ENCODE data around the gene NMNAT3. TPM values are rescaled to one million over a fixed set of nuclear protein-coding genes. Genes with fewer than 3 reads are reported as not detected.
A peak's percentile ranks its signal among the peaks of the same experiment; 100 is the strongest.

NMNAT3 gene
- total RNA-seq, 2 experiments from 2014 or later: 5.9 to 6.1 TPM

DNA sequence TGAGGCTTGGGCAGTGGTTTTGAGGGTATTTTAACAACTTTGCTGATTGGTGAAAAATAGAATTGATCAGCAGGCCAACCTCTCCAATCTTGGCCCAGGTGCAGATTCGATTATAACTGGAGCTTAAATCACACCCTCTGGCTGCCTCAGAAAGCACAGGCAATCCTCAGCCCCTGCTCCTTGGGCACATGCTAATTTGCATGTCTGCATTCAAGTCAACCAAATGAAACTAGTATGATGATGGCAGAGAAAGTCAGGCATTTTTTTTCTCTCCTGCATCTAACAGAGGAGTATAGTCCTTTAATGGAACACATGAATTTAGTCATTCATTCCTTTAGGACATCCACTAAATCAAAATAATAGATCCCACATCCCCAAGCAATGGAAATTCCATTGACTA, 16.8 kb upstream of the NMNAT3 start:
- DNase-seq (no peak), ATAC-seq (no peak)
- no peak overlapping the region for H3K4me3 Mint-ChIP-seq
- no peaks in the 10 kb centered on the region for H3K9me3 Mint-ChIP-seq (ENCODE audit: low read depth)
- CTCF ChIA-PET: interaction anchor here (0.9 to 2.3 kb wide), 2 partner anchors 10 to 11 kb away, joined by 3 to 6 read pairs; no protein-coding TSS in a partner anchor
- intact Hi-C loops (cut with DNase I, micrococcal nuclease): no loop called here
- no peaks in the 10 kb centered on the region for H3K4me1 Mint-ChIP-seq
- POLR2A ChIA-PET: no interaction called here
- no peaks in the 10 kb centered on the region for H3K27me3 Mint-ChIP-seq
- H3K27ac Mint-ChIP-seq: no peak overlapping the region
- H3K36me3 Mint-ChIP-seq (ENCODE audit: low read depth): no peaks in the 10 kb centered on the region

DNA sequence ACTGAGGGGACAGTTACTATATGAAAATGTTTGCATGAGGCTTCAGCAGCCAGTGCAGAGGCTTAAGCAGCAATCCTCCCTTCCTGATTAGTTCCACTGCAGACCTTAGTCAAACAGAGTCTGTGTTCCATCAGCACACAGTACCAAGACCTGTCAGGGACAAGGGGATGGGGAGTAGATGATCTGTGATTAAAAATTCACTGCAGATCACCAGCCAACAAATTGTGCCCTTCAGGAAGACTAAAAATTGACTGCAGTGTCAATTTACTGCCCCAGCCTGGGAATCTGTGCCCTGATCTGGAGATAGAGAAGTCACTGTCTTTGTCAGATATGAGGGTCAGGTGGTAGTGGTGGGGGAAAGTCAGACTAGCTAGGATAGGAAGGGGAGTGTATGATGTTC, 13.8 kb upstream of the NMNAT3 start:
- Mint-ChIP-seq H3K4me1 (no peaks in the 10 kb centered on the region), H3K27me3 (peaks cover 9% of the 10 kb centered on the region), H3K36me3 (ENCODE audit: low read depth) (no peaks in the 10 kb centered on the region), H3K9me3 (ENCODE audit: low read depth) (no peaks in the 10 kb centered on the region), H3K27ac (no peak overlapping the region), H3K4me3 (no peak overlapping the region)
- CTCF ChIA-PET: no interaction called here
- POLR2A ChIA-PET: no interaction called here
- intact Hi-C loops (cut with DNase I, micrococcal nuclease): no loop called here
- DNase-seq: no peak
- ATAC-seq: no peak

DNA sequence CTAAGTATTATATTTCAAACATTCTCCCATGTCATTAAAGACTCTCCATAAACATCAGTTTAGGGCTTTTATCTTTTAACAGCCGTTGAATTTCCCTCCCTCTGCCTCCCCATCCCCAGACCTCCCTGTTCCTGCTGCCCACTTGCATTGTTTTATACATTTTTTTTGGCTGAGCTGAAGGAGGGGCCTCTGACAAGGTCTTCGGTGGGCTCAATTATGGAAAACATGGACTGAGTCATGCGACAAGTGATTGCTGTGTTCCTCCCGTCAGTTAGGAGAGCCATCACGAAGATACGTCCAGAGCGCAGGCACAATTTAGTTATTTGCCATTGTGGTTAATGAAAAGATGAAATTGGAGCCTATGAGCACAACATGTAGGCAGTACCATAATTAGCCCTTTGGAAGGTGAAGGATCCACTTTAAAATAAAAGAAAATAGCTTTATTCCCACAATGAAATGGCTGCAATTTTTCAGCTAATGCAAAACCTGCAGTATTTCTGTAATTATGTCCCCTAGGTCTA, 12.0 kb upstream of the NMNAT3 start:
- ATAC-seq: no peak
- POLR2A ChIA-PET: no interaction called here
- DNase-seq: no peak
- H3K27ac Mint-ChIP-seq: no peak overlapping the region
- no peak overlapping the region for H3K4me3 Mint-ChIP-seq
- CTCF ChIA-PET: interaction anchor here (0.7 kb wide), 1 partner anchor 21 kb away, joined by 4 read pairs; no protein-coding TSS in a partner anchor
- H3K36me3 Mint-ChIP-seq (ENCODE audit: low read depth): no peaks in the 10 kb centered on the region
- H3K4me1 Mint-ChIP-seq: no peaks in the 10 kb centered on the region
- peaks cover 9% of the 10 kb centered on the region for H3K27me3 Mint-ChIP-seq
- H3K9me3 Mint-ChIP-seq (ENCODE audit: low read depth): no peaks in the 10 kb centered on the region
- intact Hi-C loops (cut with DNase I, micrococcal nuclease): no loop called here

DNA sequence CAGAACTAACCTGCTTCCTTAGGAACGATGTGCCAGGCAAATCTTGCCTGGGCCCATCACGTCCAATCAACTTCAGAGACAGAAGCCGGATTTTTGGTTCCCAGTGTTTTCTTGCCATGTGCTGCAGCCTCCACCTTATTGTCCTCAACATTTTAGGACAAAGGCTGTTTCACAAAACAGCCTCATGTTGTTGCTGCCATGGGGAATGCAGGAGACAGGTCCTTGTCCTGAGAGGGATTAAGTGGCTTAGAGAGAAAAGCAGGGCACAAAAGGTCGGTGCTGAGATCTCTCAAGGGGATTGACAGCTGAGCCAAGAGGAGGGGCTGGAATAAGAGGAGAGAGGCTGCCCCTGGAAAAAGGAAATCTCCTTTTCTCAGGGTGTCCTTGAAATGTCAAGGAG, 11.3 kb upstream of the NMNAT3 start:
- Mint-ChIP-seq H3K36me3 (ENCODE audit: low read depth) (no peaks in the 10 kb centered on the region), H3K27ac (no peak overlapping the region), H3K9me3 (ENCODE audit: low read depth) (no peaks in the 10 kb centered on the region), H3K27me3 (peaks cover 9% of the 10 kb centered on the region), H3K4me1 (no peaks in the 10 kb centered on the region), H3K4me3 (no peak overlapping the region)
- ChIA-PET CTCF (no interaction called here), POLR2A (interaction anchor here (0.6 kb wide), 1 partner anchor 1965 kb away, joined by 3 read pairs; no protein-coding TSS in a partner anchor)
- ATAC-seq (no peak), DNase-seq (no peak)
- intact Hi-C loops (cut with DNase I, micrococcal nuclease): no loop called here

DNA sequence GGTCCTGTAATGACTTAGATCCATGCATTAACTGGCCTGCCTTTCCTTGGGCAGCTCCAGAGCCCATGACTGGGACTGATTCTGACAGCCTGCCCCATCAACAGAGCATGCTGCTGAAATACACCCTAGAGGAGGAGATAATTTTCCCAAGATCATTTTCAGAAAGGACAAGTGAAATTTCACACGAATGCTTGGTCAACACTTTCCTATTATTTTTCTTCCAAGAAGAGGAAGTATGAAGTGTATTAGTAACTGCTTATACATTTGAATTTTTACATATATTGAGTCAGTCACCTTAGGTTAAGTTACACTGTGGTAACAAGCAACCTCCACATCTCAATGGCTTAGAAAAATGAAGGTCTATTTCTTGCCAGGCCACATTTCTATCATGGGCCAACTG, 9.7 kb upstream of the NMNAT3 start:
- ChIA-PET CTCF (interaction anchor here (0.7 kb wide), 1 partner anchor 12 kb away, joined by 3 read pairs; no protein-coding TSS in a partner anchor), POLR2A (no interaction called here)
- intact Hi-C loops (cut with DNase I, micrococcal nuclease): no loop called here
- H3K4me3 Mint-ChIP-seq: no peak overlapping the region
- no peaks in the 10 kb centered on the region for H3K4me1 Mint-ChIP-seq
- H3K27ac Mint-ChIP-seq: no peak overlapping the region
- H3K9me3 Mint-ChIP-seq (ENCODE audit: low read depth): no peaks in the 10 kb centered on the region
- no peaks in the 10 kb centered on the region for H3K36me3 Mint-ChIP-seq (ENCODE audit: low read depth)
- H3K27me3 Mint-ChIP-seq: peaks cover 9% of the 10 kb centered on the region
- DNase-seq: no peak
- ATAC-seq: no peak

DNA sequence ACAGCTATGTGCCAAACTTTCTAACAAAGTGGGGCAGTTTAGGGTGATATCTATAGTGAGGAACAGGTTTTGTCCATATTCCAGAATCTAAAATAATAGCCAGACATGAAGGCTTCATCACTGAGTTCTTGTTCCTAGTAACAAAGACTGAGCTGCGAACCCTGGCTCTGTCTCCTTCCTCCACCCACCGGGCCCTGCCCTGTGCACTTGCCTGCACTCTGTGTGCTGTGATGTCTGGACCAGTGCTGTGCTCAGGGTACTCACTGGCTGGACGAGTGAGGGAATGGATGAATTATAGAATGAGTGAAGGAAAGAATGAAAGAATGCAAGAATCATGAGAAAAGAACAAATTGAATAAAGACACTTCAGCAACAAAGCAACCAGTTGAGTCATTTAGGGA, 8.9 kb upstream of the NMNAT3 start:
- DNase-seq (no peak), ATAC-seq (no peak)
- intact Hi-C loops (cut with DNase I, micrococcal nuclease): no loop called here
- ChIA-PET POLR2A (interaction anchor here (0.7 kb wide), 1 partner anchor 12 kb away, joined by 3 read pairs; no protein-coding TSS in a partner anchor), CTCF (interaction anchor here (0.8 to 1.5 kb wide), 3 partner anchors 10 to 524 kb away, joined by 3 read pairs; no protein-coding TSS in a partner anchor)
- Mint-ChIP-seq H3K27me3 (peaks cover 9% of the 10 kb centered on the region), H3K4me3 (no peak overlapping the region), H3K27ac (no peak overlapping the region), H3K9me3 (ENCODE audit: low read depth) (no peaks in the 10 kb centered on the region), H3K36me3 (ENCODE audit: low read depth) (no peaks in the 10 kb centered on the region), H3K4me1 (no peaks in the 10 kb centered on the region)

DNA sequence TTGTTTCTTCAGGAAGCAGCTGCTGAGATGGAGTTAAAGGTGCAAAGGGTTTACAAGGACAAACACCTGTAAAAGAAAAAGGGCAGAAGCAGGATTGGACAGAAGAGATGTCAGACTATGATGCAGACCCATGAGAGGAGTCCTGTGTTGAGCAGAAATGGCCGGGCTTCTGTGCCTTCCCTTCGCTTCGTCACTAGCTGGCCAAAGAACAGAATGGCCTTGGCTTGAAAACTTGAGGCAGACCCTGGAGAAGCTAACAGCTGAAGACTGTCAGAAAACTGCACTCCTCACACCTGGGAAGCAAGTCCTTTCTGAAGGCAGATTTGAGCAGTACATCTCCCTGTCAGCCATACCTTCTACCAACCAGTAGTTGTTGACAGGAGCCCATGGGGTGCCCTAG, 8.4 kb upstream of the NMNAT3 start:
- ATAC-seq (no peak), DNase-seq (no peak)
- ChIA-PET CTCF (interaction anchor here (0.8 to 1.5 kb wide), 3 partner anchors 9 to 525 kb away, joined by 3 read pairs; no protein-coding TSS in a partner anchor), POLR2A (interaction anchor here (0.7 kb wide), 1 partner anchor 12 kb away, joined by 3 read pairs; no protein-coding TSS in a partner anchor)
- Mint-ChIP-seq H3K36me3 (ENCODE audit: low read depth) (no peaks in the 10 kb centered on the region), H3K27me3 (peaks cover 9% of the 10 kb centered on the region), H3K4me3 (no peak overlapping the region), H3K4me1 (no peaks in the 10 kb centered on the region), H3K9me3 (ENCODE audit: low read depth) (no peaks in the 10 kb centered on the region), H3K27ac (no peak overlapping the region)
- intact Hi-C loops (cut with DNase I, micrococcal nuclease): no loop called here

DNA sequence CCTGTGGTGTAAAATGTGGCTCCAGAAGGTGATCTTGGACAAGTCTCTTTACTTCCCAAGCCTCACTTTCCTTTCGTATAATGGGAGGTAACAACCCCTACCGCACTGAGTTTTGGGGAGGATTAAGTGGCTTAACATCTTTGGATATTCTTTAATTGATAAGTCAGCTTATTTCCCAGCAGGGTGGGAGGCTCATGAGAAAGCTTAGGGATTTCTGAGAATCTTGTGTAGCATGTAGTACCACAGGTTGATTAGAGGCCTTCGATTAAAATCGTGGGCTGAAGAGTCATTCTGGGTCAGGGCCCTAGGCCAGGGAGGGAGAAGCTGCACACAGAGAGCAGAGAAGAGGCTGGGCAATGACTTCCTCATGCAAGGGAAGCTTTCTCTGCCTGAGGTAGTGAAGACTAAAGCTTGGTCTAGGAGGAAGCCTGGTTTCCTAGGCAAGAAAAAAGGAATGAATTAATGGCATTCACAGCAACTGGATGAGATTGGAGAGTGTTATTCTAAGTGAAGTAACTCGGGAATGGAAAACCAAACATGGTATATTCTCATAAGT, 1.5 kb upstream of the NMNAT3 start:
- no peak for ATAC-seq
- peaks cover 11% of the 10 kb centered on the region for H3K4me1 Mint-ChIP-seq
- intact Hi-C loops (cut with DNase I, micrococcal nuclease): no loop called here
- ChIA-PET CTCF (interaction anchor here (0.5 kb wide), 1 partner anchor 39 kb away, joined by 4 read pairs; no protein-coding TSS in a partner anchor), POLR2A (no interaction called here)
- H3K27ac Mint-ChIP-seq: no peak overlapping the region
- H3K4me3 Mint-ChIP-seq: no peak overlapping the region
- H3K9me3 Mint-ChIP-seq (ENCODE audit: low read depth): no peaks in the 10 kb centered on the region
- no peak for DNase-seq
- H3K27me3 Mint-ChIP-seq: no peaks in the 10 kb centered on the region
- no peaks in the 10 kb centered on the region for H3K36me3 Mint-ChIP-seq (ENCODE audit: low read depth)

DNA sequence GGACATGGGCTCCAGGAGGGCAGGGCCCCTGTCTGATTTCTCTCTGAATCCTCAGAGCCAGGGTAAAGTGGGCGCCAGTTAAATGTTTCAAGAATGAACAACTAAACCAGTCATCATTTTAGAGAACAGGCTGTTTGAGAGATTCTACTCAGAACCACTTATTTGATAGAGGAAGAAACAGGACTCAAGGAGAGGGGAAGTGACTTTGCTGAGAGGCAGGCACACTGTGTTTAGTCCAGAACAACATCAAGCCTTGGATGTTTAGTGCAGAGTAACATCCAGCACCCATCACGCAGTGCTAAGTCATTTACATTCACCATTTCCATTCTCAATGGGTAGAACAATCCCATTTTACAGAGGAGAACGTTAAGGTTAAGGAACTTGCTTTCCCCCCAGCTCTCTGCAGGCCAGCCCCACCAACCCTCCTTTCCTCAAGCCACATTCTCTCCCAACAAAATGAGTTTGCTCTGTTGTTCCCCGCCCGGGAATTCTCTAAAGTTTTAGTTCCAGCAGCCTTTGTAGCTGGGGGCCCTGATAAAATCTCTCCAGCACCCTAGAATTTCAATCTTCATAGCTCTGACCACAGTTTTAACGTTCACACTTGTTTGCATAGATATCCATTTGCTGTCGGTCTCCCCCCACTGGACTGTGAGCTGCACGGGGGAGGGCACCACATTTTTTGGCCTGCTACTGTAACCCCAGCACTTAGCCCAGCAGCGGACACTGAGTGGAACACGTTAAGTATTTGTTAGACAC, 962 bp downstream of the NMNAT3 start:
- H3K9me3 Mint-ChIP-seq (ENCODE audit: low read depth): no peaks in the 10 kb centered on the region
- POLR2A ChIA-PET: interaction anchor here (0.6 kb wide), 1 partner anchor 15 kb away, joined by 5 read pairs; no protein-coding TSS in a partner anchor
- CTCF ChIA-PET: interaction anchor here (0.7 to 0.9 kb wide), 2 partner anchors 9 to 565 kb away, joined by 3 read pairs; no protein-coding TSS in a partner anchor
- H3K27me3 Mint-ChIP-seq: no peaks in the 10 kb centered on the region
- no peak overlapping the region for H3K27ac Mint-ChIP-seq
- no peak for ATAC-seq
- no peaks in the 10 kb centered on the region for H3K36me3 Mint-ChIP-seq (ENCODE audit: low read depth)
- H3K4me3 Mint-ChIP-seq: peak overlapping the region; percentile 76
- intact Hi-C loops (cut with DNase I, micrococcal nuclease): loop anchor here in 1 of 2 experiments (1.0 to 2.0 kb wide), 3 partner anchors 288 to 1264 kb away; partner anchors contain the start of genes COPB2 and SLC25A36
- H3K4me1 Mint-ChIP-seq: peaks cover 11% of the 10 kb centered on the region
- no peak for DNase-seq

DNA sequence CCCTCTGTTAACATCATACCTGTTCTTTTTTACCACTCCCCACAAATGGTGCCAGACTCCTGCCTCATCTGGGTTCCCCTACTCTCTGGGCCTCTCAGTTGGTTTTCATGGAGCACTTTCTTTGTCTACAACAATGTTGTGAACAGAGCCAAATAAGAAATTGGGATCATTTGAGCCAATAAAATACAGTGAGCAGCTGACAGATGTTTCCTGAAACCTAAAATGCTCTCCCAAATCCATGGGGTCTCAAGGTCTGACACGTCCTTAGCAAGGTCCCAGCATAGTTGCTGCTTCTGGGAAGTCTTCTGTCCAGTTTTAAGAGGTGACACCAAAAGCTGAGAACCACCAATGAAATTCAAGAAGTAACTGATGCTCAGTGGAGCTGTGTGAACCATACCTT, 1.7 kb downstream of the NMNAT3 start:
- no peaks in the 10 kb centered on the region for H3K36me3 Mint-ChIP-seq (ENCODE audit: low read depth)
- POLR2A ChIA-PET: no interaction called here
- no peaks in the 10 kb centered on the region for H3K27me3 Mint-ChIP-seq
- CTCF ChIA-PET: interaction anchor here (0.9 kb wide), 1 partner anchor 564 kb away, joined by 3 read pairs; no protein-coding TSS in a partner anchor
- intact Hi-C loops (cut with DNase I, micrococcal nuclease): loop anchor here in 1 of 2 experiments (2.0 kb wide), 1 partner anchor 333 kb away; no protein-coding TSS in a partner anchor
- H3K4me1 Mint-ChIP-seq: peaks cover 11% of the 10 kb centered on the region
- no peaks in the 10 kb centered on the region for H3K9me3 Mint-ChIP-seq (ENCODE audit: low read depth)
- ATAC-seq (no peak), DNase-seq (no peak)
- H3K27ac Mint-ChIP-seq: no peak overlapping the region
- peak overlapping the region; percentile 76 for H3K4me3 Mint-ChIP-seq

DNA sequence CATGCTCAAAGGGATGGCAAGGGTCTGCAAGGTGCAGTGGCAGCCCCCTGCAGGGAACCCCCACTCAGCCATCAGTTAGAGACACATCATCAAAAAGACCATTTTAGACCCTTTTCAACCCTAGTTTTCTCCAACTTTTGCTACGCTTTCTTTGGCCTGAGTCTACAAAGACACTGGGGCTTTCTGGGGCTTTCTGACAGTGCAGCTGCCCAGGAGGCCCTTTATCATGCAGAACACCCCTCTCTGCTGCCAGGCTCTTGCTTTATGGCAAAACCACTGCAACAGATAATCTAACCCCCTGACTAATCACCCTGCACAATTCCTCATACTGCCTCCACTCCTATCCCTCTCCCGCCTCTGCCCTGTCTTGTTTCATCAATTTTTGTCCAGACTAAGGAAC, 2.4 kb downstream of the NMNAT3 start:
- Mint-ChIP-seq H3K27ac (no peak overlapping the region), H3K4me3 (no peak overlapping the region), H3K36me3 (ENCODE audit: low read depth) (no peaks in the 10 kb centered on the region), H3K9me3 (ENCODE audit: low read depth) (no peaks in the 10 kb centered on the region), H3K4me1 (peaks cover 11% of the 10 kb centered on the region), H3K27me3 (no peaks in the 10 kb centered on the region)
- POLR2A ChIA-PET: no interaction called here
- DNase-seq (no peak), ATAC-seq (no peak)
- intact Hi-C loops (cut with DNase I, micrococcal nuclease): no loop called here
- CTCF ChIA-PET: interaction anchor here (0.6 kb wide), 1 partner anchor 13 kb away, joined by 3 read pairs; no protein-coding TSS in a partner anchor

Measured in activated CD4-positive, alpha-beta T cell treated with anti-CD3 and anti-CD28 coated beads for 36 hours (primary cell).